ENCODE data around the gene EEPD1. TPM values are rescaled to one million over a fixed set of nuclear protein-coding genes. Genes with fewer than 3 reads are reported as not detected.

EEPD1 gene
- total RNA-seq, 1 experiment from 2014 or later, result 5.0 TPM

DNA sequence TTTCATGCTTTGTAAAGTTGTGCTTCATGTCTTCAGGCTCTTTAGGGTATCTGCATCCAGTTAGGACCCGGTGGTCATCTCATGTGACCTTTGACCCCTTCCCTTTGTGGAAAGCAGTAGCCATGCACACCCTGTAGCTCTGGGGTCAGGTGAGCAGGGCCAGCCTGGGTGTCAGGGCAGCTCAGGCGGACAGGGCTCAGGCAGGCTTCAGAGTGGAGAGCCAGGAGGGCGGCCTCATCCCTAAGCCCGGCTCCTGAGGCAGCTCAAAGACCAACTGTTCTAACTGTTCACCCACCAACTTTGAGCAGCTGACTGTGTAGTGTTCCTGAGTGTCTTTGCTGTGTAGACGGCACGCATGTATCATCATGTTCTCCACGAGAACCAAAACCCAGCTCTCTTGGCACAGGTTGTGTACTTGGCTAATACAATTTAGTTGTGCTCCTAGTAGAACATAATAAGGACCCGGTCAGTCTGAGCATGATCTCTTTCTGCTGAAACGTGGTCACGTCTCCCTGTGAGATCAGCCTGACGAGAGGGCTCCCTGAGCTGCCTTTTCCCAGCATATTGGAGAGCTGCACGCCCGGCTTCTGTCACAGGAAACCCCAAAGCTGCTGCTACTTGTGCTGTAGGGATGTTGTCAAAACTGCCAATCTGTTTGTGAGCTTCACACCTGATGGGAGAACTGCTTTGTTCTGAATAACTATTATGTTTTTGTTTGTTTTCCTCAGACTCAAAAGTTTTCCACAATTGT is 30.0 kb downstream of the EEPD1 start:
- Histone ChIP-seq H4K5ac (ENCODE audit: insufficient read length, low read depth, low read length) (no peak overlapping the region), H4K8ac (replicated peaks; ENCODE audit: insufficient read length, low read depth, low read length) (no peak overlapping the region), H3K4ac (ENCODE audit: low read depth, low read length) (no peak overlapping the region), H4K20me1 (ENCODE audit: control insufficient read depth, insufficient read depth, insufficient read length) (no peaks in the 10 kb centered on the region), H3K79me2 (ENCODE audit: insufficient read depth, low read length) (no peaks in the 10 kb centered on the region), H3K79me1 (ENCODE audit: insufficient read depth, low read depth, low read length, poor library complexity, severe bottlenecking) (no peaks in the 10 kb centered on the region), H2BK5ac (ENCODE audit: insufficient read length, low read length) (no peak overlapping the region), H3T11ph (ENCODE audit: low read length) (no peak overlapping the region), H3K4me2 (ENCODE audit: insufficient read depth, insufficient read length, low read length) (no peak overlapping the region), H3K27ac (ENCODE audit: insufficient read length, low read depth, low read length) (no peak overlapping the region), H4K91ac (ENCODE audit: insufficient read length, low read depth, low read length) (no peak overlapping the region), H3K23me2 (ENCODE audit: insufficient read length, low read depth, low read length, poor library complexity, severe bottlenecking) (no peaks in the 10 kb centered on the region), H2BK120ac (ENCODE audit: low read depth, low read length, poor library complexity, severe bottlenecking) (no peak overlapping the region), H2BK12ac (ENCODE audit: insufficient read length, low read depth, low read length) (no peak overlapping the region), H3K18ac (ENCODE audit: insufficient read length, low read depth, low read length) (no peak overlapping the region), H3K9ac (ENCODE audit: extremely low read depth, insufficient read length, low read length) (no peak overlapping the region), H2BK20ac (ENCODE audit: low read depth, low read length, poor library complexity, severe bottlenecking) (no peak overlapping the region), H2AFZ (ENCODE audit: low read length) (no peak overlapping the region), H3K9me3 (ENCODE audit: control insufficient read depth, low read depth, low read length) (no peaks in the 10 kb centered on the region), H3K27me3 (ENCODE audit: insufficient read depth, low read length) (no peaks in the 10 kb centered on the region), H2BK15ac (ENCODE audit: low read depth, low read length) (no peak overlapping the region), H3K23ac (ENCODE audit: insufficient read length, low read depth, low read length) (no peak overlapping the region), H3K4me1 (ENCODE audit: insufficient read depth, low read length) (no peaks in the 10 kb centered on the region), H2AK5ac (ENCODE audit: insufficient read length, low read length) (no peak overlapping the region), H3K14ac (ENCODE audit: insufficient read depth, low read length) (no peak overlapping the region), H3K56ac (ENCODE audit: insufficient read length, low read depth, low read length) (no peak overlapping the region)
- Mint-ChIP-seq H3K4me1 (peaks cover 2 to 15% of the 10 kb centered on the region in 2 experiments; a peak in 3 of 4 replicates), H3K36me3 (ENCODE audit: insufficient read depth in 1 of 3, low read depth in 3 of 3) (no peaks in the 10 kb centered on the region), H3K27me3 (ENCODE audit: low read depth) (no peaks in the 10 kb centered on the region), H3K9me3 (no peaks in the 10 kb centered on the region), H3K27ac (no peak overlapping the region), H3K4me3 (no peak overlapping the region)
- TF ChIP-seq, protein P1, sequence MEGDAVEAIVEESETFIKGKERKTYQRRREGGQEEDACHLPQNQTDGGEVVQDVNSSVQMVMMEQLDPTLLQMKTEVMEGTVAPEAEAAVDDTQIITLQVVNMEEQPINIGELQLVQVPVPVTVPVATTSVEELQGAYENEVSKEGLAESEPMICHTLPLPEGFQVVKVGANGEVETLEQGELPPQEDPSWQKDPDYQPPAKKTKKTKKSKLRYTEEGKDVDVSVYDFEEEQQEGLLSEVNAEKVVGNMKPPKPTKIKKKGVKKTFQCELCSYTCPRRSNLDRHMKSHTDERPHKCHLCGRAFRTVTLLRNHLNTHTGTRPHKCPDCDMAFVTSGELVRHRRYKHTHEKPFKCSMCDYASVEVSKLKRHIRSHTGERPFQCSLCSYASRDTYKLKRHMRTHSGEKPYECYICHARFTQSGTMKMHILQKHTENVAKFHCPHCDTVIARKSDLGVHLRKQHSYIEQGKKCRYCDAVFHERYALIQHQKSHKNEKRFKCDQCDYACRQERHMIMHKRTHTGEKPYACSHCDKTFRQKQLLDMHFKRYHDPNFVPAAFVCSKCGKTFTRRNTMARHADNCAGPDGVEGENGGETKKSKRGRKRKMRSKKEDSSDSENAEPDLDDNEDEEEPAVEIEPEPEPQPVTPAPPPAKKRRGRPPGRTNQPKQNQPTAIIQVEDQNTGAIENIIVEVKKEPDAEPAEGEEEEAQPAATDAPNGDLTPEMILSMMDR (conservative IDR thresholded peaks at IDR 0.05), result no peak
- DNase-seq, result no peak
- WGBS (ENCODE audit: extremely low coverage, insufficient read length, low lambda C conversion rate), result no CpG with 5 or more reads among the region's 13 CpGs

Measured in H9 (cell line).